Body of pancreas (tissue), 4 donors: ENCODE results near the gene LY6G5C. TPM values are rescaled to one million over a fixed set of nuclear protein-coding genes. Genes with fewer than 3 reads are reported as not detected.
A peak's percentile ranks its signal among the peaks of the same experiment; 100 is the strongest.

Source experiments
- ATAC-seq: fragments of 150-250 bp; one replicate; pipeline ENCODE4 v1.9.1; 2016
- DNase-seq, 4 donors: peaks; one replicate each; pipeline ENCODE4 v3.0.0-alpha.2; 2019
- H3K27ac ChIP-seq, 4 donors: fragments of 200-600 bp; sonication (generic); 1 replicate in 3 of 4; 2 replicates in 1 of 4; pipeline versions ENCODE4 v1.5.1 to v1.6.1; 2016 to 2019; ENCODE audit warnings: mild to moderate bottlenecking in 1 of 4, mixed read lengths in 1 of 4, moderate library complexity in 1 of 4
- H3K27me3 ChIP-seq, 2 donors: fragments of 200-600 bp; sonication (generic); one replicate each; pipeline ENCODE4 v1.6.0; 2016; ENCODE audit warnings: mild to moderate bottlenecking in 1 of 2
- H3K36me3 ChIP-seq, 2 donors: fragments of 200-600 bp; sonication (generic); replicated peaks in 1 of 2; 2 replicates each; pipeline ENCODE4 v1.5.1; 2016; ENCODE audit warnings: low read depth in 2 of 2; ENCODE audit not compliant: insufficient read depth in 1 of 2
- H3K4me1 ChIP-seq: fragments of 200-600 bp; sonication (generic); one replicate; pipeline ENCODE4 v1.6.0; 2016
- H3K4me3 ChIP-seq, 2 donors: fragments of 200-600 bp; sonication (generic); 1 replicate in 1 of 2; 2 replicates in 1 of 2; pipeline ENCODE4 v1.5.1; 2016 to 2019
- H3K9me3 ChIP-seq, 3 donors: fragments of 200-600 bp; sonication (generic); 1 replicate in 2 of 3; 2 replicates in 1 of 3; pipeline ENCODE4 v1.5.1; 2016
- POLR2A ChIP-seq, 3 donors: fragments of 450-650 bp; IDR thresholded peaks; one replicate each; pipeline ENCODE4 v1.6.1; 2016; ENCODE audit warnings: antibody characterized with exemption in 3 of 3, mild to moderate bottlenecking in 2 of 3
- WGBS, 2 donors: methylation state at CpG; one replicate each; pipeline ENCODE4 v1.1.5; 2017; 5-methylcytosine and 5-hydroxymethylcytosine counted together
- intact Hi-C: fragments of 100-400 bp; cut with DNase I; formaldehyde crosslinking; loops from one replicate; pipeline ENCODE4 v1.15.1; 2023
- total RNA-seq, 2 donors: library from RNA; depleted of rRNA; stranded (reverse); fragments of >200 nt; gene quantifications; one replicate each; pipeline ENCODE4 v1.1.0, GENCODE V29; 2016
- TF ChIP-seq, protein P1 (sequence below), 7 experiments: fragments of 450-650 bp in 4 of 7; fragments of 200-600 bp in 3 of 7; sonication (generic) in 3 of 7; IDR thresholded peaks; one replicate each; pipeline ENCODE4 v1.5.1; 2016 to 2019; ENCODE audit warnings: antibody characterized with exemption in 7 of 7

LY6G5C gene
- total RNA-seq, 2 donors from 2014 or later = 4.4 TPM; not detected in 1

DNA sequence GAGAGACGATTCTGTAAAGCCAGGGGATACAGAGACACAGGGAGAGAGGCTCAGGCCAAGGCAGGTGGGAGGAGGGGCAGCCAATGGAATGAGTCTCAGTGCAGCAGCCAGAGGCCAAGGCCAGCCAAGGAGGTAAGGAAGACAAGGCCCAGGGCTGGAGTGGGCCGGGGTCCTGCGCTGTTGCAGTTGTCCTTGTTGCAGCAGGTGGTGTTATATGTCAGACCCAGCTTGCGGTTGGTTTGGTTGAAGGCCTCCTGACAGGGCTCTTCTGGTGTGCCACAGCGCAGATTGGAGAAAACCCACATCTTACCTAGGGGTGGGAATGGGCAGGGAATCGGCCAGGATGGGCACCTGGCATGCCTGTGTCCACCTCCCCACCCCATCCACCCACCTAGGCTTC lies 38.1 kb upstream of the LY6G5C start:
- TF ChIP-seq, protein P1, sequence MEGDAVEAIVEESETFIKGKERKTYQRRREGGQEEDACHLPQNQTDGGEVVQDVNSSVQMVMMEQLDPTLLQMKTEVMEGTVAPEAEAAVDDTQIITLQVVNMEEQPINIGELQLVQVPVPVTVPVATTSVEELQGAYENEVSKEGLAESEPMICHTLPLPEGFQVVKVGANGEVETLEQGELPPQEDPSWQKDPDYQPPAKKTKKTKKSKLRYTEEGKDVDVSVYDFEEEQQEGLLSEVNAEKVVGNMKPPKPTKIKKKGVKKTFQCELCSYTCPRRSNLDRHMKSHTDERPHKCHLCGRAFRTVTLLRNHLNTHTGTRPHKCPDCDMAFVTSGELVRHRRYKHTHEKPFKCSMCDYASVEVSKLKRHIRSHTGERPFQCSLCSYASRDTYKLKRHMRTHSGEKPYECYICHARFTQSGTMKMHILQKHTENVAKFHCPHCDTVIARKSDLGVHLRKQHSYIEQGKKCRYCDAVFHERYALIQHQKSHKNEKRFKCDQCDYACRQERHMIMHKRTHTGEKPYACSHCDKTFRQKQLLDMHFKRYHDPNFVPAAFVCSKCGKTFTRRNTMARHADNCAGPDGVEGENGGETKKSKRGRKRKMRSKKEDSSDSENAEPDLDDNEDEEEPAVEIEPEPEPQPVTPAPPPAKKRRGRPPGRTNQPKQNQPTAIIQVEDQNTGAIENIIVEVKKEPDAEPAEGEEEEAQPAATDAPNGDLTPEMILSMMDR (IDR thresholded peaks at IDR 0.05) = no peak
- no peak for TF ChIP-seq POLR2A (IDR thresholded peaks at IDR 0.05)
- ATAC-seq (no peak), DNase-seq (no peak)
- 52 to 65% methylated on average over 5 to 6 of the region's 6 CpGs for WGBS, 2 donors
- no peaks in the 10 kb centered on the region for H3K27me3 ChIP-seq
- intact Hi-C loops = no loop called here
- H3K36me3 ChIP-seq = no peaks in the 10 kb centered on the region
- H3K4me1 ChIP-seq = peaks cover 11% of the 10 kb centered on the region
- no peaks in the 10 kb centered on the region for H3K9me3 ChIP-seq
- H3K27ac ChIP-seq = peak overlapping the region in 2 of 4 donors; percentile 30
- no peak overlapping the region for H3K4me3 ChIP-seq

DNA sequence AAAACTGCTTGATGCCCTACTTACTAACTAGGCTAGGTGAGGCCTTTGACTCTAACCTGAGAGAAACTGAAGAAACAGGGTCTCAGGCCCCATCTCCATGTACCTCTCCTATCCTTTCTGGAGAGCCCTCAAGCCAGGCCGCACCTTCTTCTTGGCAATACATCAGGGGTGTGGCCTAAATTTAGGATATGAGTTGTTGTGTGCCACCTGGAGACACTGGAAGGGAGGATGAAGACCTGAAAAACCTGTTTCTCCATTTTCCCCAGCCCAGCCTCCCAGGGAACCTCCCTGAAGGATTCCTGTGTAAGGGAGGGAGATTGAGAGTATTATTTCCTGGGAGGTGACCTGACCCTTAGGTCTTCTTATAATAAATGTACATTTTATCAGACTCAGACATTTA lies 37.4 kb upstream of the LY6G5C start:
- Histone ChIP-seq H3K27ac (peak overlapping the region in 2 of 4 donors; percentile 30), H3K36me3 (no peaks in the 10 kb centered on the region), H3K4me1 (peaks cover 11% of the 10 kb centered on the region), H3K27me3 (no peaks in the 10 kb centered on the region), H3K4me3 (no peak overlapping the region), H3K9me3 (no peaks in the 10 kb centered on the region)
- intact Hi-C loops = no loop called here
- TF ChIP-seq, protein P1 (IDR thresholded peaks at IDR 0.05) = no peak
- TF ChIP-seq POLR2A (IDR thresholded peaks at IDR 0.05) = no peak
- DNase-seq (peak in 3 of 4 donors; percentile 29 to 38 (median 30)), ATAC-seq (peak; percentile 58)
- WGBS, 2 donors = 36 to 50% methylated on average over 1 of the region's 1 CpG

DNA sequence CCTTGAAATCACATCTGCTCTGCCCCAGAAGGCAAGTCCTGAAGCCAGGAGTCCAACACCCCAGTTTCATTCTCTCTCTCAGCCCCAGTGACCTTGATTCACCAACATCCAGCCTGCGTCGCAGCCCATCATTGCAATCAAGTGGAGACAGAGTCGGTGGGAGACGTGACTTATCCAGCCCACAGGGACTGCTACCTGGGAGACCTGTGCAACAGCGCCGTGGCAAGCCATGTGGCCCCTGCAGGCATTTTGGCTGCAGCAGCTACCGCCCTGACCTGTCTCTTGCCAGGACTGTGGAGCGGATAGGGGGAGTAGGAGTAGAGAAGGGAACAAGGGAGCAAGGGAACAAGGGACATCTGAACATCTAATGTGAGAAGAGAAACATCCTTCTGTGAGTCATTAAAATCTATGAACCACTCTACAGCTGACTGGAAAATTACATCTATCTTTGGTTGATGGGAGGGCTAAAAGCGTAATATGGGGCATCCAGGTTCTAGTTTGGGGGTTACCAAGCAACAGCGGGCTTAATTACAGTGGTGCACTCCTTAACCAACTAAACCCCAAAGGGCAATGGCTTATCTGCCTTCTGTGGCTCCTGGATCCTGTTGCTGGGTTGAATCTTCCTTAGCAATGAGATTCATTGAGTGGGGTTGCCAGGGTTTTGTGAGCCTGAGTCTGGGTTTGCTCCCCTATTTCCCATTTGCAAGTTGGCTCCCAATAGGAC lies 36.8 kb upstream of the LY6G5C start:
- peak overlapping the region in 1 of 4 donors; percentile 30 for H3K27ac ChIP-seq

DNA sequence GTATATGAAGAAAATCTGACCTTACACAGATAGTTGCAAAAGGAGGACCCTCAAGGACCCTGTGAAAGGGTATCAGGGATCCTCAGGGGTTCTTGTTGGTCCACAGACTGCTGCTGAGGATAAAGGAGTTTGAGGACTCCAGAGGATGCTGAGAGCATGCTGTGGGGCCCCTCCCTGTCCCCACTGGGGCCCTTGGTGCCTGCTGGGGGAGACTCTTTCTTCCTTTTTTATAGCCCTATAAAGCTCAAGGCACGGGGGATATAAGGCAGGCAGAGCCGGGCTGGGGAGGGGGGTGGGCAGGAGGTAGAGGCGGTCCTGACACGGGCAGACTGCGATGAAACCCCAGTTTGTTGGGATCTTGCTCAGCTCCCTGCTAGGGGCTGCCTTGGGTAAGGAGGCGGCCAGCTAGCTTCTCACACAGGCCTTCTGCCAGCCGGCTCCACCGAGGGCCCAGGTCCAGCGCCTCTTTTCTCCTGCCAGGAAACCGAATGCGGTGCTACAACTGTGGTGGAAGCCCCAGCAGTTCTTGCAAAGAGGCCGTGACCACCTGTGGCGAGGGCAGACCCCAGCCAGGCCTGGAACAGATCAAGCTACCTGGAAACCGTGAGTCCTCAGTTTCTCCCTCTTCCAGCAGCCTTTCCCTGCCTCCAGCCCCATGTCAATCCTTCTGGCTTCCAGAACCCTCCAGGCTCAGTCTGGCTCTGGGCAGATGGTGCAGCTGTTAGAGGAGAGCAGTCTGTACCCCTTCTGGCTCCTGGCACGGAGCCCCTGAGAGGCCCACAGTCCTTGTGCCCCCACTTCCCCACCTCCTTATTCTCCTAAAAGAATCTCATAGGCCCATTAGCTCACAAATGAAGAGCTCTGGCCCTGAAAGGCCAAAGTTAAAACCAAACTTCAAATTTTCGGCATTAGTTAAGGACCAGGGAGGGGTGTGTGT lies 34.4 kb upstream of the LY6G5C start, which contains the start of gene LY6G6D:
TSS of gene LY6G6D (plus strand) at position 327 of the 937 bp plus-strand sequence. CDS start at position 335, 8 bp downstream.
- intact Hi-C loops = no loop called here
- 72 to 77% methylated on average over 16 of the region's 16 CpGs for WGBS, 2 donors
- no peaks in the 10 kb centered on the region for H3K9me3 ChIP-seq
- H3K27ac ChIP-seq = no peak within 1 kb of the TSS
- no peak for ATAC-seq
- no peak within 1 kb of the TSS for H3K4me3 ChIP-seq
- H3K4me1 ChIP-seq = peaks cover 11% of the 10 kb centered on the region
- H3K36me3 ChIP-seq = no peaks in the 10 kb centered on the region
- DNase-seq = no peak
- TF ChIP-seq POLR2A (IDR thresholded peaks at IDR 0.05) = no peak
- TF ChIP-seq, protein P1 (IDR thresholded peaks at IDR 0.05) = no peak
- H3K27me3 ChIP-seq = no peaks in the 10 kb centered on the region

More for the DNA sequence above, 36.8 kb upstream of the LY6G5C start:
- Histone ChIP-seq H3K27me3 (no peaks in the 10 kb centered on the region), H3K36me3 (no peaks in the 10 kb centered on the region), H3K4me3 (no peak overlapping the region), H3K4me1 (peaks cover 11% of the 10 kb centered on the region), H3K9me3 (no peaks in the 10 kb centered on the region)
- WGBS, 2 donors = 63 to 72% methylated on average over 10 of the region's 10 CpGs
- ATAC-seq = peak; percentile 55
- TF ChIP-seq, protein P1 (IDR thresholded peaks at IDR 0.05) = peak in 4 of 7 experiments; percentile 19 to 27 (median 22)
- TF ChIP-seq POLR2A (IDR thresholded peaks at IDR 0.05) = no peak
- DNase-seq = peak in 3 of 4 donors; percentile 44 to 48 (median 46)
- intact Hi-C loops = no loop called here
